Measurements from ENCODE around the gene MDN1.

DNA sequence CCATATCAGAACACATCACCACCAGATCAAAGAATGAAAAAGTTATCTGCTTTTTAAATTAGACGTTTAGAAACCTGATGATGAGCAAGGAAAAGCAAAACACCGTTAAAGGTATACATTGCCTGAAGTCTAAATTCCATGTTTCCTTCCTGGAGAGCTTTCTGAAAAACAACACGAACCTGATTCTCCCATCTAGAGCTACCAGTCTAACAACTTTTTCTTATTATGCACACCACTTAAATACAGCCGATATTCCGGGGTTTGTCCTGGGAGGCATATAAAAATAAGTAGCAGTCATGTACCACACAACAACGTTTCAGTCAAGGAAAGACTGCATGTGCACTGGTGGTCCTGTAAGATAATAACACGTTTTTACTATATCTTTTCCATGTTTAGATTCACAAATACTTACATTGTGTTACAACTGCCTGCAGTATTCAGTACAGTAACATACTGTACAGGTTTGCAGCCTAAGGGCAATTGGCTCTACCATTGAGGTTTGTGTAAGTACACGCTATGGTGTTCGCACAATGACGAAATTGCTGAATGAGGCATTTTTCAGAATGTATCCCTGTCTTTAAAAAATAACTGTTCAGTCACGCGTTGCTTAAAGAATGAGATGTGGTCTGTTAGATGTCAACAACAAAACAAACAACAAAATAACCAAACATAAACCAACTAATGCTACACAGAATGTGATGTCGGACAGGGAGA lies 162.0 kb downstream of the MDN1 start:
- TF ChIP-seq, protein P1, sequence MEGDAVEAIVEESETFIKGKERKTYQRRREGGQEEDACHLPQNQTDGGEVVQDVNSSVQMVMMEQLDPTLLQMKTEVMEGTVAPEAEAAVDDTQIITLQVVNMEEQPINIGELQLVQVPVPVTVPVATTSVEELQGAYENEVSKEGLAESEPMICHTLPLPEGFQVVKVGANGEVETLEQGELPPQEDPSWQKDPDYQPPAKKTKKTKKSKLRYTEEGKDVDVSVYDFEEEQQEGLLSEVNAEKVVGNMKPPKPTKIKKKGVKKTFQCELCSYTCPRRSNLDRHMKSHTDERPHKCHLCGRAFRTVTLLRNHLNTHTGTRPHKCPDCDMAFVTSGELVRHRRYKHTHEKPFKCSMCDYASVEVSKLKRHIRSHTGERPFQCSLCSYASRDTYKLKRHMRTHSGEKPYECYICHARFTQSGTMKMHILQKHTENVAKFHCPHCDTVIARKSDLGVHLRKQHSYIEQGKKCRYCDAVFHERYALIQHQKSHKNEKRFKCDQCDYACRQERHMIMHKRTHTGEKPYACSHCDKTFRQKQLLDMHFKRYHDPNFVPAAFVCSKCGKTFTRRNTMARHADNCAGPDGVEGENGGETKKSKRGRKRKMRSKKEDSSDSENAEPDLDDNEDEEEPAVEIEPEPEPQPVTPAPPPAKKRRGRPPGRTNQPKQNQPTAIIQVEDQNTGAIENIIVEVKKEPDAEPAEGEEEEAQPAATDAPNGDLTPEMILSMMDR (IDR thresholded peaks at IDR 0.05), result no peak
- no peak for TF ChIP-seq REST (IDR thresholded peaks at IDR 0.05; ENCODE audit: low read depth, low read length)
- no peak for TF ChIP-seq GATA2 (CRISPR knock-in tag; IDR thresholded peaks at IDR 0.05)
- TF ChIP-seq EP300 (IDR thresholded peaks at IDR 0.05; ENCODE audit: borderline replicate concordance in 1 of 2, low read depth in 1 of 2, low read length in 1 of 2), result no peak
- TF ChIP-seq, protein P2, sequence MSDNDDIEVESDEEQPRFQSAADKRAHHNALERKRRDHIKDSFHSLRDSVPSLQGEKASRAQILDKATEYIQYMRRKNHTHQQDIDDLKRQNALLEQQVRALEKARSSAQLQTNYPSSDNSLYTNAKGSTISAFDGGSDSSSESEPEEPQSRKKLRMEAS (IDR thresholded peaks at IDR 0.05; ENCODE audit: low read depth), result no peak
- TF ChIP-seq ELF1 (IDR thresholded peaks at IDR 0.05), result no peak
- TF ChIP-seq RXRA (IDR thresholded peaks at IDR 0.05; ENCODE audit: borderline replicate concordance, low read depth), result no peak
- no peak for TF ChIP-seq POLR2AphosphoS5 (IDR thresholded peaks at IDR 0.05; ENCODE audit: low read depth, low read length)
- TF ChIP-seq MXI1 (IDR thresholded peaks at IDR 0.05; ENCODE audit: low read depth, low read length), result no peak
- TF ChIP-seq SIN3A (IDR thresholded peaks at IDR 0.05; ENCODE audit: borderline replicate concordance, low read depth, low read length), result no peak
- TF ChIP-seq YY1 (IDR thresholded peaks at IDR 0.05; ENCODE audit: low read depth), result no peak
- TF ChIP-seq RAD21 (IDR thresholded peaks at IDR 0.05; ENCODE audit: low read length), result no peak
- no peak for TF ChIP-seq TAF1 (IDR thresholded peaks at IDR 0.05; ENCODE audit: borderline replicate concordance, low read depth, low read length)

All from SK-N-SH (cell line).